ENCODE results near the gene MYEOV.

Gene MYEOV

GRCh38 chr11:69326622-69327219 is 32.8 kb downstream of the MYEOV start (continued):
- no peak for TF ChIP-seq ZNF398 (tag by site-specific recombination; IDR thresholded peaks at IDR 0.05)

GRCh38 chr11:69327741-69328191 is 33.8 kb downstream of the MYEOV start:
- no peak for TF ChIP-seq GLI2 (tag by site-specific recombination; IDR thresholded peaks at IDR 0.05; ENCODE audit: borderline replicate concordance, low read depth)
- H3K4me3 ChIP-seq (ENCODE audit: low read depth, low read length): no peak overlapping the region
- CTCF ChIA-PET: no interaction called here
- H3K4me1 ChIP-seq (ENCODE audit: control insufficient read depth, insufficient read depth, low read length): no peaks in the 10 kb centered on the region
- POLR2A ChIA-PET: no interaction called here
- no peaks in the 10 kb centered on the region for H3K9me3 ChIP-seq (ENCODE audit: control insufficient read depth, insufficient read depth, low read depth, low read length)
- H3K27ac ChIP-seq (ENCODE audit: extremely low read depth, low read depth, low read length): no peak overlapping the region
- H3K36me3 ChIP-seq (ENCODE audit: control insufficient read depth in 2 of 2, insufficient read depth in 1 of 2, low read length in 2 of 2): no peaks in the 10 kb centered on the region

GRCh38 chr11:69328231-69328630 is 34.3 kb downstream of the MYEOV start:
- ChIA-PET POLR2A (no interaction called here), CTCF (no interaction called here)
- Histone ChIP-seq H3K9me3 (ENCODE audit: control insufficient read depth, insufficient read depth, low read depth, low read length) (no peaks in the 10 kb centered on the region), H3K36me3 (ENCODE audit: control insufficient read depth in 2 of 2, insufficient read depth in 1 of 2, low read length in 2 of 2) (no peaks in the 10 kb centered on the region), H3K4me3 (ENCODE audit: low read depth, low read length) (no peak overlapping the region), H3K4me1 (ENCODE audit: control insufficient read depth, insufficient read depth, low read length) (no peaks in the 10 kb centered on the region), H3K27ac (ENCODE audit: extremely low read depth, low read depth, low read length) (no peak overlapping the region)
- TF ChIP-seq ZBTB49 (tag by site-specific recombination; IDR thresholded peaks at IDR 0.05; ENCODE audit: low read depth): no peak
- no peak for TF ChIP-seq ZNF202 (tag by site-specific recombination; IDR thresholded peaks at IDR 0.05; ENCODE audit: borderline replicate concordance)
- no peak for TF ChIP-seq SALL2 (tag by site-specific recombination; IDR thresholded peaks at IDR 0.05; ENCODE audit: borderline replicate concordance)
- no peak for TF ChIP-seq ZEB2 (tag by site-specific recombination; IDR thresholded peaks at IDR 0.05)
- no peak for TF ChIP-seq SCRT1 (tag by site-specific recombination; IDR thresholded peaks at IDR 0.05; ENCODE audit: borderline replicate concordance)
- no peak for TF ChIP-seq ZNF10 (tag by site-specific recombination; IDR thresholded peaks at IDR 0.05)

- no peak overlapping the region for H3K4me3 ChIP-seq (ENCODE audit: low read depth, low read length)
- H3K27ac ChIP-seq (ENCODE audit: extremely low read depth, low read depth, low read length): no peak overlapping the region
- ChIA-PET POLR2A (no interaction called here), CTCF (no interaction called here)
- H3K4me1 ChIP-seq (ENCODE audit: control insufficient read depth, insufficient read depth, low read length): no peaks in the 10 kb centered on the region
- H3K9me3 ChIP-seq (ENCODE audit: control insufficient read depth, insufficient read depth, low read depth, low read length): no peaks in the 10 kb centered on the region
- no peaks in the 10 kb centered on the region for H3K36me3 ChIP-seq (ENCODE audit: control insufficient read depth in 2 of 2, insufficient read depth in 1 of 2, low read length in 2 of 2)
- TF ChIP-seq ZXDB (tag by site-specific recombination; IDR thresholded peaks at IDR 0.05): no peak
- no peak for TF ChIP-seq ZNF211 (tag by site-specific recombination; IDR thresholded peaks at IDR 0.05; ENCODE audit: low read depth)
- TF ChIP-seq ZNF19 (tag by site-specific recombination; IDR thresholded peaks at IDR 0.05; ENCODE audit: low read depth): no peak
- no peak for TF ChIP-seq ZNF560 (tag by site-specific recombination; IDR thresholded peaks at IDR 0.05; ENCODE audit: borderline replicate concordance)
- no peak for TF ChIP-seq ZNF26 (tag by site-specific recombination; IDR thresholded peaks at IDR 0.05)
- no peak for TF ChIP-seq ZNF280C (tag by site-specific recombination; IDR thresholded peaks at IDR 0.05)
- TF ChIP-seq ZNF366 (tag by site-specific recombination; conservative IDR thresholded peaks at IDR 0.05): no peak
- no peak for TF ChIP-seq ZNF324 (tag by site-specific recombination; IDR thresholded peaks at IDR 0.05)
- no peak for TF ChIP-seq ZNF2 (tag by site-specific recombination; IDR thresholded peaks at IDR 0.05)
- TF ChIP-seq ZNF391 (tag by site-specific recombination; IDR thresholded peaks at IDR 0.05; ENCODE audit: borderline replicate concordance, low read depth): no peak
- TF ChIP-seq SETDB1 (IDR thresholded peaks at IDR 0.05; ENCODE audit: insufficient read length, low read length): no peak
- no peak for TF ChIP-seq ZNF302 (tag by site-specific recombination; IDR thresholded peaks at IDR 0.05; ENCODE audit: low read depth)
- no peak for TF ChIP-seq ZBTB48 (tag by site-specific recombination; IDR thresholded peaks at IDR 0.05)
- TF ChIP-seq GLI2 (tag by site-specific recombination; IDR thresholded peaks at IDR 0.05; ENCODE audit: borderline replicate concordance, low read depth): no peak
- no peak for TF ChIP-seq ZNF133 (tag by site-specific recombination; IDR thresholded peaks at IDR 0.05)
Measured at GRCh38 chr11:69329581-69329980, 35.6 kb downstream of the MYEOV start.

Measured in HEK293 (cell line).